GM23248 (cell line): ENCODE data around the gene HS3ST1. TPM values are rescaled to one million over a fixed set of nuclear protein-coding genes. Genes with fewer than 3 reads are reported as not detected.

ENCODE experiments used
- DNase-seq: peaks from one replicate; pipeline ENCODE4 v3.0.0-alpha.2; 2015
- H2AFZ ChIP-seq: fragments of 200-600 bp; sonication (generic); 2 replicates; pipeline ENCODE4 v1.6.1; 2016; ENCODE audit warnings: antibody characterized with exemption
- H3F3A ChIP-seq: fragments of 200-600 bp; sonication (generic); 2 replicates; pipeline ENCODE4 v1.6.1; 2016; ENCODE audit warnings: mild to moderate bottlenecking, antibody characterized with exemption, mixed run types; ENCODE audit not compliant: insufficient read depth
- H3K27ac ChIP-seq: fragments of 200-600 bp; sonication (generic); 2 replicates; pipeline ENCODE4 v1.5.1; 2016; ENCODE audit warnings: mild to moderate bottlenecking
- H3K27me3 ChIP-seq: fragments of 200-600 bp; sonication (generic); replicated peaks from 2 replicates; pipeline ENCODE4 v1.6.1; 2016; ENCODE audit warnings: mild to moderate bottlenecking; ENCODE audit not compliant: insufficient read depth
- H3K36me3 ChIP-seq: fragments of 200-600 bp; sonication (generic); 2 replicates; pipeline ENCODE4 v1.6.1; 2016; ENCODE audit warnings: low read depth, mild to moderate bottlenecking
- H3K4me1 ChIP-seq: fragments of 200-600 bp; sonication (generic); 2 replicates; pipeline ENCODE4 v1.6.1; 2016; ENCODE audit warnings: mild to moderate bottlenecking; ENCODE audit not compliant: insufficient read depth
- H3K4me2 ChIP-seq: fragments of 200-600 bp; sonication (generic); one replicate; pipeline ENCODE4 v1.6.1; 2016; ENCODE audit warnings: mild to moderate bottlenecking; ENCODE audit not compliant: unreplicated experiment
- H3K4me3 ChIP-seq: fragments of 200-600 bp; sonication (generic); 2 replicates; pipeline ENCODE4 v1.5.1; 2016; ENCODE audit warnings: mild to moderate bottlenecking
- H3K79me2 ChIP-seq: fragments of 200-600 bp; sonication (generic); 2 replicates; pipeline ENCODE4 v1.6.1; 2016; ENCODE audit warnings: mild to moderate bottlenecking; ENCODE audit not compliant: insufficient read depth
- H3K9ac ChIP-seq: fragments of 200-600 bp; sonication (generic); 2 replicates; pipeline ENCODE4 v1.6.1; 2016; ENCODE audit warnings: mild to moderate bottlenecking
- H3K9me2 ChIP-seq: fragments of 200-600 bp; sonication (generic); 2 replicates; pipeline ENCODE4 v1.6.1; 2016; ENCODE audit warnings: mixed run types, mild to moderate bottlenecking, moderate library complexity; ENCODE audit not compliant: insufficient read depth
- H3K9me3 ChIP-seq: fragments of 200-600 bp; sonication (generic); one replicate; pipeline ENCODE4 v1.6.1; 2017; ENCODE audit warnings: low read depth
- H4K20me1 ChIP-seq: fragments of 200-600 bp; sonication (generic); 2 replicates; pipeline ENCODE4 v1.6.0; 2016; ENCODE audit not compliant: insufficient read depth
- EZH2 ChIP-seq: fragments of 200-600 bp; sonication (generic); IDR thresholded peaks from 2 replicates; pipeline ENCODE4 v1.6.1; 2018; ENCODE audit warnings: antibody characterized with exemption, mild to moderate bottlenecking; ENCODE audit not compliant: insufficient read depth, poor library complexity, severe bottlenecking
- EZH2phosphoT487 ChIP-seq: fragments of 200-600 bp; sonication (generic); IDR thresholded peaks from 2 replicates; pipeline ENCODE4 v1.6.1; 2018; ENCODE audit warnings: antibody characterized with exemption, moderate library complexity, mild to moderate bottlenecking, low read depth; ENCODE audit not compliant: insufficient read depth
- WGBS, 2 experiments: methylation state at CpG; one replicate each; pipeline ENCODE4 v1.1.6; 2015 to 2017; ENCODE audit warnings: low lambda C conversion rate in 2 of 2, low coverage in 1 of 2; ENCODE audit errors: missing lambda C conversion rate in 2 of 2; 5-methylcytosine and 5-hydroxymethylcytosine counted together
- in situ Hi-C: fragments of 300-500 bp; cut with MboI; formaldehyde crosslinking; loops from 2 replicates; pipeline ENCODE4 v1.15.0; 2020
- polyA plus RNA-seq: library from polyadenylated mRNA; unstranded; fragments of >200 nt; fragmentation: Nextera tagmentation; extraction: Ambion mirVana; gene quantifications from 2 replicates; pipeline ENCODE4 v1.2.1, GENCODE V29; 2016
- total RNA-seq: library from RNA; depleted of rRNA; stranded (reverse); fragments of >200 nt; shearing (Covaris generic); gene quantifications from 2 replicates; pipeline ENCODE4 v1.2.3, GENCODE V29; 2014

Gene HS3ST1
- total and polyA plus RNA-seq, 2 experiments from 2014 or later: not detected

- in situ Hi-C loops: no loop called here
- DNase-seq: peak; percentile 6
- Histone ChIP-seq H3K9me2 (no peaks in the 10 kb centered on the region), H2AFZ (no peak overlapping the region), H3K27ac (no peak overlapping the region), H4K20me1 (no peaks in the 10 kb centered on the region), H3K4me1 (no peaks in the 10 kb centered on the region), H3K4me2 (no peak overlapping the region), H3K79me2 (no peaks in the 10 kb centered on the region), H3F3A (no peaks in the 10 kb centered on the region), H3K27me3 (no peaks in the 10 kb centered on the region; the same call in 1 of the 2 replicates), H3K9ac (no peak overlapping the region), H3K4me3 (no peak overlapping the region), H3K36me3 (no peaks in the 10 kb centered on the region), H3K9me3 (no peaks in the 10 kb centered on the region)
- WGBS, 2 experiments: 9 to 17% methylated on average over 4 of the region's 4 CpGs
- TF ChIP-seq EZH2phosphoT487 (no peak), EZH2 (no peak)
These were observed 4.7 kb downstream of the HS3ST1 start for GRCh38 chr4:11424000-11424399.

- no peaks in the 10 kb centered on the region for H3K9me2 ChIP-seq
- DNase-seq: no peak
- in situ Hi-C loops: no loop called here
- H3K27ac ChIP-seq: no peak overlapping the region
- H3K9me3 ChIP-seq: no peaks in the 10 kb centered on the region
- no peaks in the 10 kb centered on the region; the same call in 1 of the 2 replicates for H3K27me3 ChIP-seq
- H4K20me1 ChIP-seq: no peaks in the 10 kb centered on the region
- WGBS, 2 experiments: 4 to 16% methylated on average over 6 of the region's 6 CpGs
- no peak overlapping the region for H2AFZ ChIP-seq
- no peak overlapping the region for H3K9ac ChIP-seq
- no peaks in the 10 kb centered on the region for H3K4me1 ChIP-seq
- no peak overlapping the region for H3K4me3 ChIP-seq
- no peaks in the 10 kb centered on the region for H3K36me3 ChIP-seq
- TF ChIP-seq EZH2phosphoT487 (no peak), EZH2 (no peak)
- H3K4me2 ChIP-seq: no peak overlapping the region
- H3F3A ChIP-seq: no peaks in the 10 kb centered on the region
- H3K79me2 ChIP-seq: no peaks in the 10 kb centered on the region
These were observed 5.2 kb downstream of the HS3ST1 start for GRCh38 chr4:11423465-11423864.

GRCh38 chr4:11421116-11421515, 7.6 kb downstream of the HS3ST1 start:
- Histone ChIP-seq H3K27me3 (no peaks in the 10 kb centered on the region), H3K4me1 (no peaks in the 10 kb centered on the region), H3K4me3 (no peak overlapping the region), H3F3A (no peaks in the 10 kb centered on the region), H3K9me2 (no peaks in the 10 kb centered on the region), H3K9me3 (no peaks in the 10 kb centered on the region), H3K36me3 (no peaks in the 10 kb centered on the region), H3K27ac (no peak overlapping the region), H3K9ac (no peak overlapping the region), H4K20me1 (no peaks in the 10 kb centered on the region), H2AFZ (no peak overlapping the region), H3K4me2 (no peak overlapping the region), H3K79me2 (no peaks in the 10 kb centered on the region)
- WGBS, 2 experiments: 4 to 8% methylated on average over 3 of the region's 3 CpGs
- DNase-seq: no peak
- in situ Hi-C loops: no loop called here
- TF ChIP-seq EZH2 (no peak), EZH2phosphoT487 (no peak)

- Histone ChIP-seq H3K9me2 (no peaks in the 10 kb centered on the region), H3K27me3 (no peaks in the 10 kb centered on the region), H3F3A (no peaks in the 10 kb centered on the region), H3K4me1 (no peaks in the 10 kb centered on the region), H4K20me1 (no peaks in the 10 kb centered on the region), H3K79me2 (no peaks in the 10 kb centered on the region), H3K4me3 (no peak overlapping the region), H3K9me3 (no peaks in the 10 kb centered on the region), H3K27ac (no peak overlapping the region), H2AFZ (no peak overlapping the region), H3K9ac (no peak overlapping the region), H3K36me3 (no peaks in the 10 kb centered on the region), H3K4me2 (no peak overlapping the region)
- WGBS, 2 experiments: 33 to 35% methylated on average over 8 of the region's 8 CpGs
- DNase-seq: no peak
- in situ Hi-C loops: no loop called here
- TF ChIP-seq EZH2 (no peak), EZH2phosphoT487 (no peak)
These were observed 8.4 kb downstream of the HS3ST1 start for GRCh38 chr4:11420327-11420726.

- no peaks in the 10 kb centered on the region for H3K9me3 ChIP-seq
- H3K4me1 ChIP-seq: no peaks in the 10 kb centered on the region
- no peaks in the 10 kb centered on the region for H3K27me3 ChIP-seq
- no peak for TF ChIP-seq EZH2phosphoT487
- no peak for TF ChIP-seq EZH2
- H3K27ac ChIP-seq: no peak overlapping the region
- in situ Hi-C loops: no loop called here
- no peak for DNase-seq
- no peaks in the 10 kb centered on the region for H3K36me3 ChIP-seq
- H3K79me2 ChIP-seq: no peaks in the 10 kb centered on the region
- H2AFZ ChIP-seq: no peak overlapping the region
- H3K4me2 ChIP-seq: no peak overlapping the region
- H3K4me3 ChIP-seq: no peak overlapping the region
- no peak overlapping the region for H3K9ac ChIP-seq
- H3F3A ChIP-seq: no peaks in the 10 kb centered on the region
- no peaks in the 10 kb centered on the region for H4K20me1 ChIP-seq
- H3K9me2 ChIP-seq: no peaks in the 10 kb centered on the region
These were observed 10.1 kb downstream of the HS3ST1 start for GRCh38 chr4:11418610-11419009.
